Endodermal cell (in vitro differentiated cells): ENCODE measurements around the gene IGFBPL1. TPM values are rescaled to one million over a fixed set of nuclear protein-coding genes. Genes with fewer than 3 reads are reported as not detected.

Source experiments
- DNase-seq: peaks from one replicate; pipeline ENCODE4 v3.0.0-alpha.2; 2017
- H3K27ac ChIP-seq: 2 replicates; pipeline ENCODE4 v1.5.1; 2013; ENCODE audit warnings: mild to moderate bottlenecking, low read depth, low read length, moderate library complexity
- H3K27me3 ChIP-seq: 2 replicates; pipeline ENCODE4 v1.6.1; 2013; ENCODE audit warnings: mild to moderate bottlenecking, low read length, moderate library complexity; ENCODE audit not compliant: insufficient read depth, control insufficient read depth, poor library complexity, severe bottlenecking
- H3K36me3 ChIP-seq: 2 replicates; pipeline ENCODE4 v1.7.0; 2013; ENCODE audit warnings: mild to moderate bottlenecking, low read length, moderate library complexity; ENCODE audit not compliant: control insufficient read depth, insufficient read depth
- H3K4me1 ChIP-seq: one replicate; pipeline ENCODE4 v1.7.0; 2013; ENCODE audit warnings: low read length; ENCODE audit not compliant: control insufficient read depth, insufficient read depth
- H3K4me3 ChIP-seq: 2 replicates; pipeline ENCODE4 v1.5.1; 2013; ENCODE audit warnings: mild to moderate bottlenecking, low read length, moderate library complexity
- H3K9ac ChIP-seq: 2 replicates; pipeline ENCODE4 v1.6.1; 2013; ENCODE audit warnings: mild to moderate bottlenecking, low read length, moderate library complexity; ENCODE audit not compliant: poor library complexity, severe bottlenecking; ENCODE audit errors: extremely low read depth
- H3K9me3 ChIP-seq: 2 replicates; pipeline ENCODE4 v1.6.1; 2013; ENCODE audit warnings: mild to moderate bottlenecking, low read length, moderate library complexity; ENCODE audit not compliant: control insufficient read depth
- H3K27ac Mint-ChIP-seq: 2 replicates; pipeline ENCODE4 v1.8.0; 2020; ENCODE audit warnings: mixed read lengths
- H3K27me3 Mint-ChIP-seq: 2 replicates; pipeline ENCODE4 v1.8.0; 2021; ENCODE audit warnings: mild to moderate bottlenecking, mixed read lengths; ENCODE audit not compliant: insufficient read depth
- H3K36me3 Mint-ChIP-seq: 2 replicates; pipeline ENCODE4 v1.8.0; 2020; ENCODE audit warnings: low read depth, mixed read lengths
- H3K4me1 Mint-ChIP-seq: 2 replicates; pipeline ENCODE4 v1.8.0; 2020; ENCODE audit warnings: mixed read lengths
- H3K4me3 Mint-ChIP-seq: 2 replicates; pipeline ENCODE4 v1.8.0; 2020; ENCODE audit warnings: mild to moderate bottlenecking, moderate library complexity, mixed read lengths
- H3K9me3 Mint-ChIP-seq: 2 replicates; pipeline ENCODE4 v1.8.0; 2020; ENCODE audit warnings: mild to moderate bottlenecking, mixed read lengths
- CTCF ChIP-seq: fragments of 200-600 bp; sonication (generic); conservative IDR thresholded peaks from 2 replicates; pipeline ENCODE4 v1.5.0; 2021; ENCODE audit warnings: antibody characterized with exemption, mild to moderate bottlenecking
- WGBS, 2 experiments: methylation state at CpG; one replicate each; pipeline versions ENCODE4 v1.1.5 to v1.1.7; 2013; ENCODE audit warnings: missing lambda C conversion rate in 2 of 2, mixed read lengths in 1 of 2; ENCODE audit not compliant: insufficient coverage in 1 of 2, insufficient read length in 1 of 2; 5-methylcytosine and 5-hydroxymethylcytosine counted together
- total RNA-seq, 2 donors: library from RNA; stranded (reverse); fragmentation: NEBNext Ultra II Directional in 1 of 2; extraction: Animal tissue kit (Norgen Biotek cat#: 25700) in 1 of 2; gene quantifications; 2 replicates in 1 of 2; 3 replicates in 1 of 2; pipeline ENCODE4 v1.2.1, GENCODE V29; 2021

IGFBPL1 gene
- total RNA-seq, 2 donors from 2014 or later: 40.5 to 90.3 TPM

GRCh38 chr9:38388283-38389223 lies 35.7 kb downstream of the IGFBPL1 start:
- H3K27me3 ChIP-seq: no peaks in the 10 kb centered on the region
- Mint-ChIP-seq H3K4me1 (peaks cover 44% of the 10 kb centered on the region), H3K27ac (no peak overlapping the region), H3K9me3 (peaks cover 20% of the 10 kb centered on the region), H3K36me3 (no peaks in the 10 kb centered on the region), H3K4me3 (no peak overlapping the region), H3K27me3 (peaks cover 33% of the 10 kb centered on the region)
- no peak overlapping the region for H3K4me3 ChIP-seq
- no peak overlapping the region for H3K27ac ChIP-seq
- DNase-seq: no peak
- peaks cover 12% of the 10 kb centered on the region for H3K9me3 ChIP-seq
- TF ChIP-seq CTCF: no peak
- peaks cover 9% of the 10 kb centered on the region for H3K4me1 ChIP-seq
- no peak overlapping the region for H3K9ac ChIP-seq
- H3K36me3 ChIP-seq: no peaks in the 10 kb centered on the region
- 72 to 75% methylated on average over 6 to 7 of the region's 7 CpGs for WGBS, 2 experiments

- Histone ChIP-seq H3K4me1 (peaks cover 9% of the 10 kb centered on the region), H3K9me3 (peaks cover 12% of the 10 kb centered on the region), H3K27me3 (no peaks in the 10 kb centered on the region), H3K27ac (no peak overlapping the region), H3K9ac (no peak overlapping the region), H3K4me3 (no peak overlapping the region), H3K36me3 (no peaks in the 10 kb centered on the region)
- TF ChIP-seq CTCF: no peak
- peaks cover 38% of the 10 kb centered on the region for H3K27me3 Mint-ChIP-seq
- DNase-seq: no peak
- 92 to 100% methylated on average over 2 to 4 of the region's 4 CpGs for WGBS, 2 experiments
- H3K36me3 Mint-ChIP-seq: no peaks in the 10 kb centered on the region
- H3K4me3 Mint-ChIP-seq: no peak overlapping the region
- H3K27ac Mint-ChIP-seq: no peak overlapping the region
- H3K4me1 Mint-ChIP-seq: peaks cover 38% of the 10 kb centered on the region
- peaks cover 20% of the 10 kb centered on the region for H3K9me3 Mint-ChIP-seq
Observed at GRCh38 chr9:38387751-38388150, 36.5 kb downstream of the IGFBPL1 start.

GRCh38 chr9:38387066-38387465 lies 37.2 kb downstream of the IGFBPL1 start:
- H3K27me3 Mint-ChIP-seq: peaks cover 41% of the 10 kb centered on the region
- DNase-seq: no peak

More at GRCh38 chr9:38387066-38387465, 37.2 kb downstream of the IGFBPL1 start:
- Histone ChIP-seq H3K9me3 (peaks cover 12% of the 10 kb centered on the region), H3K4me3 (no peak overlapping the region), H3K27me3 (no peaks in the 10 kb centered on the region), H3K4me1 (peaks cover 9% of the 10 kb centered on the region), H3K36me3 (no peaks in the 10 kb centered on the region), H3K9ac (no peak overlapping the region), H3K27ac (no peak overlapping the region)
- 97% methylated on average over 1 of the region's 1 CpG; no CpG with 5 or more reads in 1 of the 2 experiments for WGBS, 2 experiments
- Mint-ChIP-seq H3K27ac (no peak overlapping the region), H3K4me3 (no peak overlapping the region), H3K4me1 (peaks cover 40% of the 10 kb centered on the region), H3K9me3 (peaks cover 20% of the 10 kb centered on the region), H3K36me3 (no peaks in the 10 kb centered on the region)
- TF ChIP-seq CTCF: no peak
